Lung (tissue), 12 donors: ENCODE results near the gene PPP2R5C. TPM values are rescaled to one million over a fixed set of nuclear protein-coding genes. Genes with fewer than 3 reads are reported as not detected.

Experiments
- ATAC-seq: fragments of 200-7000 bp; cut with Tn5 transposase; one replicate; pipeline ENCODE4 v1.9.1; 2020; ENCODE audit warnings: moderate number of reproducible peaks; ENCODE audit not compliant: insufficient read depth, low FRiP score
- DNase-seq, 3 donors: peaks; one replicate each; pipeline ENCODE4 v3.0.0-alpha.2; 2013 to 2017
- H3K27ac ChIP-seq, 2 donors: one replicate each; pipeline ENCODE4 v1.5.1; 2013; ENCODE audit warnings: mild to moderate bottlenecking in 2 of 2, moderate library complexity in 2 of 2, control low read depth in 1 of 2, inconsistent platforms in 1 of 2, low read depth in 1 of 2, low read length in 1 of 2
- H3K27me3 ChIP-seq, 3 donors: one replicate each; pipeline ENCODE4 v1.5.1; 2013; ENCODE audit warnings: low read length in 2 of 3; ENCODE audit not compliant: control insufficient read depth in 3 of 3, insufficient read depth in 3 of 3
- H3K36me3 ChIP-seq, 4 donors: one replicate each; pipeline ENCODE4 v1.5.1; 2013; ENCODE audit warnings: low read length in 4 of 4, mild to moderate bottlenecking in 1 of 4, moderate library complexity in 1 of 4; ENCODE audit not compliant: control insufficient read depth in 4 of 4, insufficient read depth in 4 of 4
- H3K4me1 ChIP-seq, 5 donors: one replicate each; pipeline ENCODE4 v1.5.1; 2013; ENCODE audit warnings: low read length in 5 of 5, mild to moderate bottlenecking in 2 of 5, moderate library complexity in 1 of 5; ENCODE audit not compliant: control insufficient read depth in 5 of 5, insufficient read depth in 5 of 5
- H3K4me3 ChIP-seq: one replicate; pipeline ENCODE4 v1.5.1; 2013; ENCODE audit warnings: mild to moderate bottlenecking, control low read depth, moderate library complexity
- H3K9ac ChIP-seq, 2 donors: one replicate each; pipeline ENCODE4 v1.5.1; 2013; ENCODE audit warnings: low read length in 2 of 2, control low read depth in 1 of 2; ENCODE audit not compliant: insufficient read depth in 1 of 2
- H3K9me3 ChIP-seq, 4 donors: one replicate each; pipeline ENCODE4 v1.5.1; 2013; ENCODE audit warnings: low read length in 3 of 4, mild to moderate bottlenecking in 1 of 4, moderate library complexity in 1 of 4; ENCODE audit not compliant: control insufficient read depth in 4 of 4, insufficient read depth in 3 of 4
- WGBS, 2 donors: extraction: QIAGEN DNeasy Blood & Tissue Kit; methylation state at CpG; one replicate each; pipeline ENCODE4 v1.1.7; 2013; 5-methylcytosine and 5-hydroxymethylcytosine counted together
- polyA plus RNA-seq, 2 donors: library from polyadenylated mRNA; stranded (reverse); fragments of 200-250 nt; gene quantifications; one replicate each; pipeline ENCODE4 v1.2.1, GENCODE V29; 2013
- total RNA-seq, 2 donors: library from RNA; depleted of rRNA in 1 of 2; stranded (reverse); fragments of >200 nt in 1 of 2; gene quantifications; one replicate each; pipeline ENCODE4 v1.2.1, GENCODE V29; 2014 to 2021
- TF ChIP-seq, protein P1 (sequence below): IDR thresholded peaks from 2 replicates; pipeline ENCODE4 v1.5.1; 2012; ENCODE audit warnings: mild to moderate bottlenecking; ENCODE audit errors: control extremely low read depth, extremely low read depth
- donor health status: control.
- donor health status: control.
- donor health status: Bipolar disorder and iron deficiency.
- donor health status: healthy.
- donor health status: DM: yes; HTN: yes; CAD: no.

PPP2R5C gene
- total and polyA plus RNA-seq, 4 donors = 66.6 to 180 (median 126) TPM

DNA sequence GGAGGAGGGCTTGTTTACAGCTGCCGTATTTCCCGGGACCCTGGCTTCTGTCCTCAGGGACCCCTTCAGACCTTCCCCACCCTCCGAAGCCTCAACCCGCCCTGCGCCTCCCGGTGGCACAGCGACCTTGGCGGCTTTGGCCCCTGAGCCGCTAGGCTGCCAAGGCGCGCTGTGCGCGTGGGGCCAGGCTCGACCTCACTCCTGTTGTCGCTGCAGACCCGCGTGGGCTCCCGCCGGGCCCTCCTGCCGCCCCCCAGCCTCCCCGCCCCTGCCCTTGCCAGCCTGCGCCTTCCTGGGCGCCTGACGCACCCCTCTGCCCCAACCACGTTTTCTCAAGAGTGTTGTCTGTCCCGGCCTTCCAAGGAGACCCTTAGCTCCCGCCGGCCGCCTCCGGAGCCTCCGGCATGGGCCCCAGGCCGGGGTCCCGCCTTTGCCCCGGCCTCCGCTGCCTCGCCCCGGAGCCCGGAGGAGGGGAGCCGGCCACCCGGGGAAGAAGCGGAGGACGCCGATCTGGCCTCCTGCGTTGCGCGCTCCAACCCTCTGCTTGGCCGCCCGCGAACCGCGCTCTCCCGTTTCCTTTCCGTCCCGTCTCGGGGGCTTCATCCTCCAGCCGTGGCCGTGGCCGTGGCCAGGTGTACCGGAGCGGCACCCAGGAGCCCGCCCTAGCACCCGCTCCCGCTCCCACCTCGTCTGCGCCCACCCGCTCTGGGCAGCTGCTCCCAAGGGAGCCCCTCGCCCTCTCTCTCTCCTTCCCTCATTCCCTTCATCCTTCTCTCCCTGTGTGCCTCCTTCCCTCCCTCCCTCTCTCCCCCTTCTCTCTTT is 19.9 kb downstream of the PPP2R5C start:
- peaks cover 0 to 28% (median 19%) of the 10 kb centered on the region in 3 donors for H3K27me3 ChIP-seq
- DNase-seq (peak in 2 of 3 donors; percentile 38 to 45), ATAC-seq (peak; percentile 29)
- TF ChIP-seq, protein P1, sequence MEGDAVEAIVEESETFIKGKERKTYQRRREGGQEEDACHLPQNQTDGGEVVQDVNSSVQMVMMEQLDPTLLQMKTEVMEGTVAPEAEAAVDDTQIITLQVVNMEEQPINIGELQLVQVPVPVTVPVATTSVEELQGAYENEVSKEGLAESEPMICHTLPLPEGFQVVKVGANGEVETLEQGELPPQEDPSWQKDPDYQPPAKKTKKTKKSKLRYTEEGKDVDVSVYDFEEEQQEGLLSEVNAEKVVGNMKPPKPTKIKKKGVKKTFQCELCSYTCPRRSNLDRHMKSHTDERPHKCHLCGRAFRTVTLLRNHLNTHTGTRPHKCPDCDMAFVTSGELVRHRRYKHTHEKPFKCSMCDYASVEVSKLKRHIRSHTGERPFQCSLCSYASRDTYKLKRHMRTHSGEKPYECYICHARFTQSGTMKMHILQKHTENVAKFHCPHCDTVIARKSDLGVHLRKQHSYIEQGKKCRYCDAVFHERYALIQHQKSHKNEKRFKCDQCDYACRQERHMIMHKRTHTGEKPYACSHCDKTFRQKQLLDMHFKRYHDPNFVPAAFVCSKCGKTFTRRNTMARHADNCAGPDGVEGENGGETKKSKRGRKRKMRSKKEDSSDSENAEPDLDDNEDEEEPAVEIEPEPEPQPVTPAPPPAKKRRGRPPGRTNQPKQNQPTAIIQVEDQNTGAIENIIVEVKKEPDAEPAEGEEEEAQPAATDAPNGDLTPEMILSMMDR = no peak
- 2% methylated on average over 52 to 67 of the region's 67 CpGs for WGBS, 2 donors
- peak overlapping the region in 1 of 2 donors; percentile 34 for H3K9ac ChIP-seq
- peak overlapping the region; percentile 34 to 62 for H3K27ac ChIP-seq
- peak overlapping the region; percentile 33 for H3K4me3 ChIP-seq
- H3K4me1 ChIP-seq = peaks cover 0 to 14% (median 7%) of the 10 kb centered on the region in 5 donors
- H3K9me3 ChIP-seq = no peaks in the 10 kb centered on the region
- H3K36me3 ChIP-seq = no peaks in the 10 kb centered on the region

DNA sequence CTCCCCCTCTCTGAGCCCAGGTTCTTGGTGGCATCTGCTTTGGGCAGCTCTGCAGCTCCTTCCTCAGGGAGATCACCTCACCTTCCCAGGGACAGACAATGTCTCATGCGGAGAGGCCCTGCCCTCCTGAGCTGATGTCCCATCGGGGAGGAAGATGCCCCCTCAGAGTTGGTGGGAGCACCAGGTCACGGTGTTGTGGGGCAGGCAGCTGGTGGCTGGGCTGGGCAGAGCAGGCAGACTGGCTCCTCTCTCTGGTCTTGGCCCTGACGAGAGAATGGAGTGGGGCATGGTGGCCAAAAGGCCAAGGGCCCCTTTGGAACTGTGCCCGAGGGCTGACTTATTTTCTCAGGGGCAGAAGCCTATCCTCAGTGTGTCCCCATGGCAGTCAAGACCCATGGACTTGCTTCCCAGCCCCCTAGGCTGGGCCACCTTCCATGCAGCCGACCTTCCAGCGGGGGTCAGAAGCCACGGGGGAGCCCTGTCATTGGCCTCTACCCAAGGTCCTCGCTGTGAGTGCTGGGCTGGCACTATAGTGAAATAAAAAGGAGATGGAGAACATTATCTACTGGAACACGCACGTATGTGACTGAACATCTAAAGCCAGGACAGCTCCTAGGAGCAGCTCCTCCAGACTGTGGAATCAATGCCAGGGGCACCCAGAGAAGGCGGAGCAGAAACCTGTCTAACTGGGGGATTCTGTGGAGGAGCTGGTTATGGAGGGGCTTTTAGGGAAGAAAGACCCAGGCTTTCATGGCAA is 21.9 kb downstream of the PPP2R5C start:
- Histone ChIP-seq H3K4me1 (peaks cover 0 to 16% (median 7%) of the 10 kb centered on the region in 5 donors), H3K36me3 (peaks cover 0 to 2% (median 0%) of the 10 kb centered on the region in 4 donors), H3K9ac (no peak overlapping the region), H3K27ac (no peak overlapping the region), H3K9me3 (no peaks in the 10 kb centered on the region), H3K4me3 (no peak overlapping the region), H3K27me3 (peaks cover 0 to 27% (median 19%) of the 10 kb centered on the region in 3 donors)
- 93 to 95% methylated on average over 12 of the region's 12 CpGs for WGBS, 2 donors
- DNase-seq (no peak), ATAC-seq (no peak)
- TF ChIP-seq, protein P1 = no peak

DNA sequence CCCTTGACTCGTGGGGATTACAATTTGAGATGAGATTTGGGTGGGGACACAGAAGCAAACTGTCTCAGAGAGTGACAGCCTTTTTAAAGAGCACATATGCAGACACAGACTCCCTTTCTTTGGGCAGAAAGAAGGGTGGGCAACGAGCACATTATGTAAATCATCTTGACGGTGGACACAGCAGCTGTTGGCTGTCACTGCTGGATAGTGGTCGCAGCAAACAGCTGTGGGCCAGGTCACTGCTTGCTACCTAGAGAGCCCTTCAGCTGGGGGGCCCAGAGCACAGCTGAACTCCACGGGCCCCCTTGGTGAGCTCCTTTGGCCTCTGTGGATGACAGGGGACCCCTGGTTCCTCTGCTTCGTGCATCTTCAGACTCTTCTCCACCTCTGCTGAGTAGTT is 23.1 kb downstream of the PPP2R5C start:
- DNase-seq = no peak
- no peak for ATAC-seq
- H3K9me3 ChIP-seq = no peaks in the 10 kb centered on the region
- H3K27me3 ChIP-seq = peaks cover 0 to 15% (median 15%) of the 10 kb centered on the region in 3 donors
- H3K27ac ChIP-seq = no peak overlapping the region
- H3K4me3 ChIP-seq = no peak overlapping the region
- no peak overlapping the region for H3K9ac ChIP-seq
- TF ChIP-seq, protein P1 = no peak
- 88 to 93% methylated on average over 6 of the region's 6 CpGs for WGBS, 2 donors
- H3K4me1 ChIP-seq = peaks cover 0 to 14% (median 8%) of the 10 kb centered on the region in 5 donors
- H3K36me3 ChIP-seq = peaks cover 0 to 2% (median 0%) of the 10 kb centered on the region in 4 donors
